Hematopoietic multipotent progenitor cell treated with erythropoietin and hydrocortisone succinate and interleukin-3 and kit ligand, for 15 days (in vitro differentiated cells): ENCODE data around the gene PAK5.

Source experiments
- DNase-seq: peaks from one replicate; pipeline ENCODE4 v3.0.0-alpha.2; 2015; ENCODE audit warnings: low spot score

PAK5 gene

DNA sequence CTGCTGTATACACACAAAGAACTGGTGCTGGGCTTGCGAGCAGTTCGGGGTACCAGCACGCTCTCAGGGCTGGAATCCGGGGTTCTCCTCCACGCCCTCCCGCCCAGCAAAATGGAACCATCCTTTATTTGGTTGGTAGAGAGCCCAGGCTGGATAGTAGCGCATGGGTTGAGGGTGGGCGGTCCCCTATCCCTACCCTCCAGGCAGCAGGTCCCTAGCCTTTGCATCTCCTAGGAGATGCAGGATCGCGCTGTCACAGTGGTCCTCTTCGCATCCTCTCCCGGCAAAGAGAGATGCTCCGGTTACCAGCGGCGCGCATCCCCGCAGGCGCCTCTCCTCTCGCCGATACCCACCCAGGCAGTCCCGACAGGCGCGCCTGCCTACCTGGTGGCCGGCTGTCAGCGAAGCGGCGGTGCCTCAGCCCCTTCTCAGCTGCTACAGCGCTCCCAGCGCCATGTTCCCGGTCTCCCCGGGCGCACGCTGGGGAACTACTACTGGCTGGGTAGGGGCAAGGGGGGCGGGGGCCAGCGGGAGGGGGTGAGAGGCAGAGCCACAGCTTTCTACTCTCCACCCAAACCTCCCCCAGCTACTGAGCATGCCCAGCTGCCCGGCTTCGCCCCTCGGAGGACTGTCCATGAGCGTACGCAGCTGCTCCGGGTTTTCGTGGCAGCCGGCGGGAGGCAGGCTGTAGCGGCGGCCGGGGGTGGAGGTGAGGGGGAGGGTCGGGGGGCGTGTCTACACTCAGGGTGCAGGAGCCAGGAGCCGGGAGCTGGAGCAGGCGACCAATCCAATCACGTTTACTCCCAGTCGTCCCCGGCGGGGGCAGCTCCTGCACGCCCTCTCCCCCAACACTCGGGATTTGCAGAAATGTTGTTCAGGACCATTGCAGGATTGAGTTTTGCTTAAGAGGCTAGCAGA is at the start of gene PAK5:
Gene PAK5 (minus strand): TSS at position 699 of the 918 bp plus-strand sequence. CDS start 194,748 bp downstream, outside the sequence.
- no peak for DNase-seq

DNA sequence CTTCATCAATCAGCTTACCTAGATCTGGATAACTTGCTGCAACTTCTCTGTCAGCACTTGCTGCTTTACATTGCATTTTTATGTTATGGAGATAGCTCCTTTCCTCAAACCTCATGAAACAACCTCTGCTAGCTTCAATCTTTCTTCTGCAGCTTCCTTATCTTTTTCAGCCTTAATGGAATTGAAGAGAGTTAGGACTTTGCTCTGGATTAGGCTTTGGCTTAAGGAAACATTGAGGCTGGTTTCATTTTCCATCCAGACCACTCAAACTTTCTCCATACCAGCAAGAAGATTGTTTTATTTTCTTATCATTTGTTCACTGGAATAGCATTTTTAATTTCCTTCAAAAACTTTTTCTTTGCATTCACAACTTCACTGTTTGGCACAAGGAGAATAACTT is 48.8 kb upstream of the PAK5 start:
- no peak for DNase-seq

DNA sequence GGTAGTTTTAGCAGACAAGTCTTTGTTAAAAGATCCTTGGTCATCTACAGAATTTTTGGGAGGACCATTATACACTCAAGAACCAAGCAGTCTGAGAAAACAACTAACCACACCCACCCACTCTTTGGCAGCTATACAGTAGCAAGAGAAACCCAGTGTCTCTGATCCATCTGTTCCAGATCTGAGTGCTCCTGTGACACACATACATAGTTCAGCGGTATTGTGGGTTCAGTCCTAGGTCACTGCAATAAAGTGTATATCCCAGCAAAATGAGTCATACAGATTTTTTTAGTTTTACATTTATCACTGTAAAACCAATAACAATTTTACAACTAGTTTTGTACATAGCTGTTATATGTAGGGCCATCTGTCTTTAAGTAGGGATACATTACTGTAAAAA is 47.4 kb upstream of the PAK5 start:
- DNase-seq = no peak

DNA sequence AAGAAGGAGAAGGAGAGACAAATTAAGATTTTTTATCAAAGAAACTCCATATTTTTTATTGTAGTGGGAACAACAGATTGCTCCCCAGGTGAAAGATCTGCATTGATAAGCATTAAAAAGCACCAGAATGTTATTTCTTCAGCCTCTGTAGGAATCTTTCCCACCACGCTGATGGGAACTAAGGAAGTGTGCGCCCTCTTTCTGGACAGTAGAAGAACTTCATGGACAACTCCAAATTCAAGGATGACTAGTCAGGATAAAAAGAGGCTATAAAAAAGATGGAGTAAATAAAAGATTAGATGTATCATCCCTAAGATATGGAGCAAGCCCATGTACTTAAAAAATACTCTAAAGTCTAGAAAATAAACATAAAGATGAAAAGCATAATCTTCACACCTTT is 45.8 kb upstream of the PAK5 start:
- no peak for DNase-seq

DNA sequence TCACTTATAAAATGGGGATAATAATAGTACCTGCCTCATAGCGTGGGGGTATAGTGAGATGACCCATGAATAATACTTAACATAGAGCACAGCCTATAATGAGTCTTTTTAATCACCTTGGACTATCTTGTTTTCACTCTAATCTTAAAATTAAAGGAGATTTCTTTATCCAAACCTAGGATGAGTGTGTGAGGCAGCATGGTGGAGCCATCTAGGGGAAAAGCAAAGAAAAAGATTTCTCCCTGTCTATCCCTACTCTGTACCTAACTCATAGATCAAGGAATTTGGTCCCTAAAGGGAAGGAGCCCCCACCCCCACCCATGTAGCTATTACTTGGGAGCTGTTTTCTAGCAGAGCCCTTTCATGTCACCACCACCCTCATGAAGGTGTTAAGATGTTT is 45.2 kb upstream of the PAK5 start:
- DNase-seq = no peak

DNA sequence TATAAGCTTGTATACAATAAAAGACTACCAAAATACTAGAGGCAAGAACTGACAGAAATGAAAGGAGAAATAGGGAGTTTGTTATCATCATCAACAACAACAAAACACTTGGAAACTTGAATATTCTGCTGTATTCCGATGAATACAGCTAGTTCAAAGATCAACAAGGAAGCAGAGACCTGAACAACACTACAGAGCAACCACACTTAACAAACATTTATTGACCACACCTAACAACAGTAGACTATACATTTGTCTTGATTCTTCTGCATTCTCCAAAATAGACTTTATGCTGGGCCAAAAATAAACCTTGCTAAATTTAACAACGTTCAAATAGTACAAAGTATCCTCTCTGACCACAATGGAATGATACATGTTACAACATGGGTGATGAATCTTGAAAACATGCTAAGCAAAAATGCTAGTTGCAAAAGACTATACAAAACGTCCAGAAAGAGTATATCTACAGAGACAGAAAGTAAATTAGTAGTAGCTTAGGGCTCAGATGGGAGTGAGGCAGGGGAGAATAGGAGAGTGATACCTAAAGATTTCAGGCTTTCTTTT is 39.1 kb upstream of the PAK5 start:
- DNase-seq = no peak

DNA sequence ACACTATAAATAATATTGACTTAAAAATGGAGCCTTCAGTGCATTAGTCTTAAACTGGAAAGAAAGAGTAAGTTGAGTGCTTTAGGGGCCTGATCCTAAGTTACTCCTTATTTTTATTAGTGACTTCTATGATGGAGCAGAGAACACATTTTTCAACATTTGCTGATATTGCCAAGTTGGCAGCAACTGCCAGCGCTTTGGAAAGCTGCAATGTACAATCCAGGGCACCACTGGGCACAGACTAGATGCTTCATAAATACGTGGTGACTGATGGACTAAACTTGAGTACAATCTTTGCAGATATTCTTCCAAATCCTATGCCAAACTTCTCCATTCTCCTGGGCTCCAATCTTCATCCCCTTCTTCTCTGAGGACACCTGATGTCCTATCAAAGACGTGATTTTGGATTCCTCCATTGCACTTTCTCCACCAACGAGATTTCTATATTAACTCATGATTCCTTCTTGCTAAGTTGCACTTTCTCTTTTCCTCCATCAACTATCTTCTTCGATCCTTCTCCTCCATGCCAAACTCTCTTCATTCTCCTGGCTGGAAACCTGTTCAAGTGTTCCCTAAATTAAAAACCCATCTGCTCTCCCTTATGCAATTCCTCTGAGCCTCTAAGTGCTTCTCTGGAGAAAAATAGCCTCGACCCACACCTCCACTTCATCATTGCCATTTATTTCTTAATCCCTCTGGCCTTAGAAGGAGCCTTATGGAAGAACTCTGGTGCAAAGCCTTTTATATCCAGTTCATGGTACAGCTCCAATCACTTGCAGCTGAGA is 28.5 kb upstream of the PAK5 start:
- no peak for DNase-seq

DNA sequence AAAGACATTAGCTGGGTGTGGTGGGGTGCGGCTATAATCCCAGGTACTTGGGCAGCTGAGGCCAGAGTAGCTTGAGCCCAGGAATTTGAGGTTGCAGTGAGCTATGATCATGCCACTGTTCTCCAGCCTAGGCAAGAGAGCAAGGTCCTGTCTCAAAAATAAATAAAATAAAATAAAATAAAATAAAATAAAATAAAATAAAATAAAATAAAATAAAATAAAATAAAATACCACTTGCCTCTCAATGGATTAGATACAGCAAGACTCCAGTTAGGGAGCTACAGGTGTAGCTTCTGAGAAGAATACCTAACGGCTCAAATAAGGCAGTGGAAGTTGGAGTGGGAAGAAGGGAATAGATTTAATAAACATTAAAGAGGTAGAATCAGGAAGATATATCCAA is 13.7 kb upstream of the PAK5 start:
- DNase-seq = no peak

DNA sequence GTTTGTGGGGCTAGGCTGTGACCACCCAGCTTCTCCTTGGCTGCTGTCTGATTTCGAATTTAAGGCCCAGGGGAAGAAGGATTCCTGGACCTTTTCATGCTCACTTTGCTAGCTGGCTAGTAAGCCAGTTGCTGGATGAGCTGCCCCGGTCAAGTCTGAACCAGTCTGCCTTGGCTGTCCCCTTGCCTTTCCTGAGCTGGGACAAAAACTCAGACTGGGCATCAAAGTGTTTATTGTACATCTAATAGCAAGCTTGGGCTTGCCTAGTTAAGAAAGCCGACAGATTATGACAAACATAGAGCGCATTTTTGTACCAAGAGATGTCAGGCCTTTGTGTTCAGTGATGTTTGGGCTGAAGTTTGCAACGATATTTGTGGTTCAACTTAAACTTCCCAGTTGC is 750 bp upstream of the PAK5 start:
- DNase-seq = no peak

DNA sequence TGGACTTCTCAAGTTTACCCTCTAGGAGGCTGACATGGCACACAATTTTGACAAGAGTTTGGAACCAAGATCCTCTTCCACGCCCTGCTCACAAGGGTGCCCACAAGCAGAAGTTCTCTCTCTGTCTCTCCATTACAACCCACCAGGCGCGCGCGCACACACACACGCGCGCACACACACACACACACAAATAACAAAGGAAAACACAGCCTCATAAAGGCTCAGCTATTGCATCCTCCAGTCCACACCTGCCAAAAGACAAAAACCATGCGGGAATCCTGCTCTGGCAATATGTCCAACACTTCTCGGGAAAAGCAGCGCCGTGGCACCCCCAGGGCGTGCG is 870 bp downstream of the PAK5 start:
- no peak for DNase-seq

DNA sequence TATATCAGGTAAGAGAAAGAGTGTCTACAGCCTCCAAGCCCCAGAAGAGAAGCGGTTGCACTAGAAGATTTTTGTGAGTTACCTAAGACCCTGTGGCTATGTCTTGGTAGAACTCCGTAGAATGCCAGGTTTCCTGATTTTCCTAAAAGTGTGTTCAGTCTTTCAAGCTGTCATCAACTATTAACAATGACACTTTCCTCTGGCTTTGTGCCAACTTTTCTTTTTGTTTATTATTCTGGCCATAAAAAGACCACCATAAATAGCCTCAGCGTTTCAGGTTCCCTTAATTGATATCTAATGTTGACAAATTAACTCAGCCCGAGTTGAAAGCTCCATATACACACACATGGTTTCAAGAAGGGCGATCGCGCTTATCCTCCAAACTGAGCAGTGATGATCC is 1.2 kb downstream of the PAK5 start:
- no peak for DNase-seq

DNA sequence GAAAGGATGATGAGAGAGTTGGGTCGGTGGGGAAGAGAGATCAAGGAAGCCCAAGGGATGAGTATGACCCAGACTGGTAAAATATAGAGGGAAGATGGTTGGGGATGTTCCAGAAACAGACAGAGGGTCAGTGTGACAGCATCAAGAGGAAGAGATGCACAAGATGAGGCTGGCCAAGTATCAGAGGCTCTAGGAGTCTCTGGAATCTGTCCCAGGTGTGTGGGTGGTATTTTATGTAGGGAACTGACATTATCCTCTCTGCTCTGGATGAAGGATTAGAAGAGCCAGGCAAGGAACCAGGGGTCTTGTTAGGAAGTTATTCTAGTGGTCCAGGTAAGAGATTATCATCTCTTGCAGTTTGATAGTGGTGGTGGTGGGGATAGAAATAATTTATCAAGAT is 3.6 kb downstream of the PAK5 start:
- no peak for DNase-seq

DNA sequence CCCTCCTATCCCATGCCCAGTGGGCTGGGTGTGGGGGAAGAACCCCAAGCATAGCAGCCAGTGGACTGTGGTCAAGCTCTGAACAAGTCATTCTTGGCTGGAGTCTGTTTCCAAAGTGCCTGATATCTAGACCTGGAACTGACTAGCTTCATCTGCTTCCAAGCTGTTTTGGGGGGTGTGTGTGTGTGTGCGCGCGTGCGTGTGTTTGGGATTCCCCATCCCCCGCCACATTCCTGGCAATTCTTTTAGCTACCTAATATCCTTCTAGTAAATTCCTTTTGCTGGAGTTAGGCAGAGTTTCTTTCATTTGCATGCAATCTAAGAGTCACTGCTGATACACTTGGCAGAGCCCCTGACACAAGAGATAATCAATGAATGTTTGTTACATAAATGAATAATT is 7.8 kb downstream of the PAK5 start:
- DNase-seq = no peak

DNA sequence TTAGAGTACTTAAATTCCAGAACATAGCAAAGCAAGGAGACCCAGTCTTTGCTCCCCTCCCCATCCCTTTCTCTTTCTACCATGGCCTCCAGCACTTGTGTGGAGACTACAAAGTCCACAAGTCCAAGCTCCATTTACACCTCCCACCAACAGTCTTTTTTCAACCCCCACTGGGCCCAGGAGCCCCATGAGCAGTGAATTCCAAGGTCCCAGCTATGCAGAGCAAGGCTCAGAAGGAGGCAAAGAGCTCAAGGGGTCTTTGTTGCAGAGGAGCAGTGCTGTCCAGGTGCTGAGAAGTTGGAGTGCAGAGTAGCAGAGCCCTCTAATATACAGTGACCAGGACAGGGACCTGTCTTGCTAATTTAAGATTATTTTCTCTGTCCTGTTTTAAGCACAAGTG is 9.0 kb downstream of the PAK5 start:
- DNase-seq = no peak

DNA sequence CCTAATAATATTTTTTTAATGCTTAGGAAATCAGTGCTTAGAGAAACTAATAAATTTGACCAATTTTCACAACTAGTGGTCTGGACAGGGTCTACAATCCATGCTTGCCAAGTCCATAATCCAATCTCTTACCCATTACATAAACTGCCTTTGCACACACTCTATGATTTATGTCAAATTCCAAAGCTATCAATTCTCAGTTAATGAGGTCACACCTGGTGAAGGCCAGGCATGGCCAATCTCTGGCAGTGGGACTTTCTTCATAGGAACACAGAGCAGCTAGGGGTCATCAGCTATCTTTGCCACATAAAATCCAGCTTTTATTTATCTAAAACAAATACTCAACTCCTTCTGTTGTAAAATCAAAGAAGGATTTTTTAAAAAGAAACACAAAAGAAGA is 21.2 kb downstream of the PAK5 start:
- no peak for DNase-seq

DNA sequence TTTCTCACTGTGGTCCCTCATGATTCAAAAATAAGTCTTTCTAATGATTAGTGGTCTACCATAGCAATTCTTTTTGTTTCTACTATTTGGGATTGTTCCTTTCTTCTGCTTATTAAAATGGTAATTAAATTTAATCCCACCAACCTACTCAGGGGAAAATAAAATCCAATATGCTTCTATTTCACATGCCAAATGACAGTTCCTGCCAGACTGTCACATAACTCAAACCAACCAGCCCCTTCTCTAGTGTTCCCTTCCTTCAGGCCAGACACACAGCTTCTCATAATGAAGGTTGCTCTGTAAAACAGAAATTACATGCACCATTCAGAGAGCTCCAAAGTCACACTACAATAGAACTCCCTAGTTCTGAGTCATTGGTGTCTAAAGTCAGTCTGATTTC is 23.2 kb downstream of the PAK5 start:
- DNase-seq = no peak

DNA sequence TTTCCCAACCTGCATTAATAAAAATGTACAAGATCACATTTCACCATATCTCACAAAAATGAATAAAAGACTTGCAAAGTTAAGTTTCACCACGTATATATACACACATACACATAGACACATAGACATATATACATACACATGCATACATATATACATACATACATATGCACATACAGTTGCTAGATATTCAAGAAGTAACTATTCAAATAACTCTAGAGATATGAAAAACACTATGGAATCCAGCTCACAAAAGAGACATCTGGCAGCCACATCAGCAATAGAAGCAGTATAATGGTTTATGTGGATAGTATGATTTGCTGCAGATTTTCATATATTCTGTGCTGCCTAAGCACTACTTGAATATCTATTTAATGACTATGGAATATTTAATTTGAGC is 28.1 kb downstream of the PAK5 start:
- no peak for DNase-seq

DNA sequence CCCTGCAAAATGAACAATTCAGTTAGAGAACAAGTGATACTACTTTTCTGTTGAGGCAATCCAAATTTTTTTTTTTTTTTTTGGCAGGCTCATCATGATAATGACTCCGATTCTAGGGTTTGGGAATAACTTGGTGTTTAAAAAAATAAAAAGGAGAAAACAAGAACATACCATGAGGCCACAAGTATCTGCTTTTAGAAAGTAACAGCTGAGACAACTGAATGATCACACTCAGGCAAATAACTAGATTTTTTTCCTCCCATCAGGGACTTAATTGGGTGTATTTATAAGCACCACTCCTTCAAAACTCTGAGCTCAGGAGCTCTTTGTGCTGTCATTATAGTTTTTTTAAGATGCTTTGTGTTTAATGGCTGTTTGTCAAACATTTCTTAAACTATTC is 29.6 kb downstream of the PAK5 start:
- DNase-seq = no peak

DNA sequence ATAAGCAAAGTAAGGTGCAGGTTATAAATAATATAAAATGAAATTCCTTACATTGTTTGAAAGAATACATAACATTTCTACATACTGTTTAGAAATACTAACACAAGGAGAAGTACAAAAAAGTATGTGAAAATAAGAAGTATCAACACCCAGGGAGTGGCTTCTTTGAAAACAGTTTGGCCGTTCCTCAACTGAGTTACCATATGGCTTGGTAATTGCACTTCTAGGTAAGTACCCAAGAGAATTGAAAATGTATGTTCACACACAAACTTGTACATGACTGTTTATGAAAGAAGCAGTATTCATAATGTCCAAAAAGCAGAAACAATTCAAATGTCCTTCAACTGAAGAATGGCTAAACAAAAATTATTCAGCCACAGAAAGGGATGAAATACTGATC is 30.7 kb downstream of the PAK5 start:
- no peak for DNase-seq

DNA sequence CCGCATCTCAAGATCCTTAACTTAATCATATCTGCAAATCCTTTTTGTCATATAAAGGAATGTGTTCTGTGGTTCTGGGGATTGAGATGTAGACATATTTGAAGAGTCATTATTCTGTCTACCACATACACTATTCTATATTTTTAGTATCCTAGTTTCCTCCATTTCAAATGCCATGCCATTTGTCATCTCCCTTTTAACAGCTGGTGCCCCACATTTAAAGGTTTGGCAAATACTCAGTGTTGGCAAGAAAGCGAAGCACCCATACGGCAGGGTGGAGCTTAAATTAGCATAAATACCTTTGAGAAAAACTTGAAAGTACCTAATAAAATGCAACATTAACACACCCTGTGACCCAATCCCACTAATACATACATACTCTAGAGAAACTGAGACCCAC is 31.7 kb downstream of the PAK5 start:
- no peak for DNase-seq

DNA sequence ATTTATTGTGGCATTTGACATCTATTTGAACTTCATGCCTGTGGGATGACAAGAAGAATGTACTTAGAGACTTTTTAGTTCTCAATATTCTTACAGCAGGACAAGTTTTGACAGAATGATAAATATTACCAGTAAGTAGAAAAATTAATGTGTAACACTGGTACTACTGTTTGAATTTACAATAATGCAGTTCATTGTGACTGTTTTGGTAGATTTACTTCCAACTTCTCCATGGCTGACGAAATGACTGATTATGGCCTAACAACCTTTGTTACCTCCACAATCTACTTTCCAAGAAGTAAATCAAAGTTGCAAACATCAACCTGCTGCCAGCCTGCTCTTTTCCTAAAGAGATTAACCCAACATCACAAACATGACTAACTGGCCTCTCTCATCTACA is 38.5 kb downstream of the PAK5 start:
- DNase-seq = no peak

DNA sequence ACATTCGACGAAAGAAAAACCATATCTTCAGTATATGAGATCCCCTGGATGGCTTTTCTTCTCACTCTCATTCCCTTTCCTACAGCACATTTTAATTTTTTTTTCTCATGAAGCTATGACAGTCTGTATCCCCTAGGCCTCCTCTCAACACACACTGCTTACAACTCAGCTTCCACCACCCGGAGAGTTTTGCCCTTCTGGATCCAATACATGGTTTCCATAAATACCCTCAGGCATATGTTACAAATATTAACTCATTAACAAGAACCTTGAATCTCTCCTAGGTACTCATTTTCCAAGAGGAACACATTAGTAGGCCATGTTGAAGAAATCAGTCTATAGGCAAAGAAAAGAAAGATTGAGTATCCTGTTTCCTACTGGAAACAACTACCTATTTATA is 44.0 kb downstream of the PAK5 start:
- no peak for DNase-seq

DNA sequence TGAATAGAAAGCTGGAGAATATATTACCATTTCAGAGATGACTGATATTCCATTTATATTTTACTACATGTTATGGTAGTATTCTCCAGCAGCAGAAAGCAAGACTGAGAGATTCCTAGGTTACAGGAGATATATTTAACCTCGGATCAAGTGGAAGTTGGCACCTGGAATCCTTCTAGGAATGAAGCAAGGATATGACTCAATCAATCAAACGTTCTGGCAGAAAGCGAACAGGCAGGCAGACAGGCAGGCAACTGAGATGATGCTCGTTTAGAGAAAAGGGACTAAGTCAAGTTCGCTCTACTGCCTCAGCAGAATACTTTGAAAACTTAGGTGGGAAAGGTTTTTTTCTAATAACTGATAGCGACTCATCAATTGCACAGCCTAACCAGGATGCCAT is 46.2 kb downstream of the PAK5 start:
- no peak for DNase-seq
